T-helper 1 cell treated with Interleukin-12 subunit alpha and Interleukin-12 subunit beta and Interleukin-4 antibody, amounts not matched to agents 30 μg/mL and 1 μg/mL, for 36 hours (primary cell): Measurements from ENCODE around the gene SPA17.

Experiments used
- H3K27ac Mint-ChIP-seq: one replicate; pipeline ENCODE4 v1.8.0; 2021; ENCODE audit warnings: mild to moderate bottlenecking, mixed read lengths
- H3K27me3 Mint-ChIP-seq: one replicate; pipeline ENCODE4 v1.8.0; 2021; ENCODE audit warnings: low read depth, mixed read lengths
- H3K36me3 Mint-ChIP-seq: one replicate; pipeline ENCODE4 v1.8.0; 2021; ENCODE audit warnings: low read depth, mixed read lengths
- H3K4me1 Mint-ChIP-seq: one replicate; pipeline ENCODE4 v1.8.0; 2021; ENCODE audit warnings: low read depth, mixed read lengths
- H3K4me3 Mint-ChIP-seq: one replicate; pipeline ENCODE4 v1.8.0; 2021; ENCODE audit warnings: mild to moderate bottlenecking, moderate library complexity, mixed read lengths
- H3K9me3 Mint-ChIP-seq: one replicate; pipeline ENCODE4 v1.8.0; 2021; ENCODE audit warnings: mixed read lengths

SPA17 gene

DNA sequence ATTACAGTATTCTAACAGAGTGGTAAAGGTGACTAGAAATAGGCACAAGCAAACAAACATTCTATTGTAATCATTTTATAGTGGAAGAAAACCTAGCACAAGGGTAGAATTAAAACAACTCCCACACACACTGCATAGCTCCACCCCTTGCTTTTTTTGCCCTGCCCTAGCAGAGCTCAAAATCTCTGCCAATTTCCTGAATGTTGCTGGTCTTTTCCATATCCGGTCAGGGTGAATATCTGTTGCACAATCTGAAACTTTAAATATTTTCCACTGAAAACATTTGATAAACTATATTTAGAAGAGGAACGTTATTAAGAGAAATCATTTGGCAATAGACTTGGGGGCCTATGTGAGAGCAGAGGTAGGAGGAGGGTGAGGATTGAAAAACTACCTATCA is 2.7 kb downstream of the SPA17 start:
- peaks cover 21% of the 10 kb centered on the region for H3K4me1 Mint-ChIP-seq

DNA sequence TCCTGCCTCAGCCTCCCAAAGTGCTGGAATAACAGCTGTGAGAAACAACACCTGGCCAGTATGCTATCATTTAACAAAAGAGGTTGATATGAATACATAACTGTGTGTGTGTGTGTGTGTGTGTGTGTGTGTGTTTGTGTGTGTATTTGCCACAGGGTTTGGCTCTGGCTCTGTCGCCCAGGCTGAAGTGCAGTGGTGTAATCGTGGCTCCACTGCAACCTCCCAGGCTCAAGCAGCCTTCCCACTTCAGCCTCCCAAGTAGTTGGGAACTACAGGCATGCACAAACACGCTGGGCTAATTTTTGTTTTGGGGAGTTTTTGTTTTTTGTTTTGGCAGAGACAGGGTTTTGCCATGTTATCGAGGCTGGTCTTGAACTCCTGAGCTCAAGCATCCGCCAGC is 4.7 kb downstream of the SPA17 start:
- no peak overlapping the region for H3K27ac Mint-ChIP-seq
- H3K4me1 Mint-ChIP-seq = peaks cover 11% of the 10 kb centered on the region
- H3K9me3 Mint-ChIP-seq = peaks cover 15% of the 10 kb centered on the region
- H3K36me3 Mint-ChIP-seq = peaks cover 2% of the 10 kb centered on the region
- H3K27me3 Mint-ChIP-seq = no peaks in the 10 kb centered on the region
- H3K4me3 Mint-ChIP-seq = no peak overlapping the region

More for the DNA sequence above, 2.7 kb downstream of the SPA17 start:
- Mint-ChIP-seq H3K4me3 (no peak overlapping the region), H3K36me3 (peaks cover 5% of the 10 kb centered on the region), H3K27ac (no peak overlapping the region), H3K27me3 (no peaks in the 10 kb centered on the region), H3K9me3 (no peaks in the 10 kb centered on the region)

- H3K27ac Mint-ChIP-seq = no peak overlapping the region
- H3K4me3 Mint-ChIP-seq = no peak overlapping the region
- H3K36me3 Mint-ChIP-seq = peaks cover 2% of the 10 kb centered on the region
- H3K9me3 Mint-ChIP-seq = peaks cover 28% of the 10 kb centered on the region
- H3K27me3 Mint-ChIP-seq = no peaks in the 10 kb centered on the region
- H3K4me1 Mint-ChIP-seq = no peaks in the 10 kb centered on the region
Measured at GRCh38 chr11:124681421-124681820, 7.7 kb downstream of the SPA17 start.

GRCh38 chr11:124682443-124682842 is 8.7 kb downstream of the SPA17 start:
- H3K27me3 Mint-ChIP-seq = peaks cover 4% of the 10 kb centered on the region
- H3K4me3 Mint-ChIP-seq = no peak overlapping the region
- no peaks in the 10 kb centered on the region for H3K4me1 Mint-ChIP-seq
- no peak overlapping the region for H3K27ac Mint-ChIP-seq
- H3K36me3 Mint-ChIP-seq = peaks cover 2% of the 10 kb centered on the region
- peaks cover 33% of the 10 kb centered on the region for H3K9me3 Mint-ChIP-seq

- no peaks in the 10 kb centered on the region for H3K9me3 Mint-ChIP-seq
- H3K4me1 Mint-ChIP-seq = no peaks in the 10 kb centered on the region
- H3K27ac Mint-ChIP-seq = no peak overlapping the region
- peaks cover 10% of the 10 kb centered on the region for H3K27me3 Mint-ChIP-seq
- H3K4me3 Mint-ChIP-seq = no peak overlapping the region
- H3K36me3 Mint-ChIP-seq = peaks cover 1% of the 10 kb centered on the region
Measured at GRCh38 chr11:124693142-124693541, 19.4 kb downstream of the SPA17 start.

- peaks cover 22% of the 10 kb centered on the region for H3K27me3 Mint-ChIP-seq
Measured at GRCh38 chr11:124699547-124699946, 25.8 kb downstream of the SPA17 start.

GRCh38 chr11:124700028-124700427 is 26.3 kb downstream of the SPA17 start:
- H3K27me3 Mint-ChIP-seq = peaks cover 22% of the 10 kb centered on the region
- no peaks in the 10 kb centered on the region for H3K9me3 Mint-ChIP-seq
- H3K36me3 Mint-ChIP-seq = no peaks in the 10 kb centered on the region
- no peaks in the 10 kb centered on the region for H3K4me1 Mint-ChIP-seq
- H3K27ac Mint-ChIP-seq = no peak overlapping the region
- H3K4me3 Mint-ChIP-seq = no peak overlapping the region

More at GRCh38 chr11:124699547-124699946, 25.8 kb downstream of the SPA17 start:
- Mint-ChIP-seq H3K27ac (no peak overlapping the region), H3K36me3 (no peaks in the 10 kb centered on the region), H3K4me3 (no peak overlapping the region), H3K4me1 (no peaks in the 10 kb centered on the region), H3K9me3 (no peaks in the 10 kb centered on the region)

GRCh38 chr11:124707829-124708228 is 34.1 kb downstream of the SPA17 start:
- Mint-ChIP-seq H3K9me3 (no peaks in the 10 kb centered on the region), H3K4me1 (no peaks in the 10 kb centered on the region), H3K36me3 (no peaks in the 10 kb centered on the region), H3K4me3 (no peak overlapping the region), H3K27ac (no peak overlapping the region), H3K27me3 (no peaks in the 10 kb centered on the region)

- no peak overlapping the region for H3K4me3 Mint-ChIP-seq
- no peak overlapping the region for H3K27ac Mint-ChIP-seq
- no peaks in the 10 kb centered on the region for H3K4me1 Mint-ChIP-seq
- H3K27me3 Mint-ChIP-seq = peaks cover 26% of the 10 kb centered on the region
- H3K36me3 Mint-ChIP-seq = no peaks in the 10 kb centered on the region
- H3K9me3 Mint-ChIP-seq = no peaks in the 10 kb centered on the region
Measured at GRCh38 chr11:124712392-124712791, 38.7 kb downstream of the SPA17 start.

GRCh38 chr11:124716591-124716990 is 42.9 kb downstream of the SPA17 start:
- H3K36me3 Mint-ChIP-seq = no peaks in the 10 kb centered on the region
- peaks cover 6% of the 10 kb centered on the region for H3K4me1 Mint-ChIP-seq
- no peak overlapping the region for H3K27ac Mint-ChIP-seq
- no peaks in the 10 kb centered on the region for H3K9me3 Mint-ChIP-seq
- no peak overlapping the region for H3K4me3 Mint-ChIP-seq
- H3K27me3 Mint-ChIP-seq = peaks cover 65% of the 10 kb centered on the region

DNA sequence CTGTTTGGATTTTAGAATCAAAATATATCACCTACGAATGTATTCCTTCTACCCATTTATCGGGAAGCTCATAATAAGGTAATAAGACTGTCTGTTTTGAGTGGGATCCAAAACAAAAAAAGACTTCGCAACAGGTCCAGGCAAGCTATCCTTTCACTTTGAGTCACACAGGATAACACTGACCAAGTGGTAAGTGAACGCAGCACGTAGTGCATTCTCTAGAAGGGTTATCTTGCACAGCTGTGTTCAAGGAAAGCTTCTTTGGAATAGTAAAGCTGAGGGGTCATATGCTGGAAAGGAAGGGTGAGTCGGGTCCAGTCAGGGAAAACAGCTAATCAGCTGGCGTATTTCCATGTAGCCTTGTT is 43.7 kb downstream of the SPA17 start:
- H3K4me3 Mint-ChIP-seq = no peak overlapping the region
- no peaks in the 10 kb centered on the region for H3K36me3 Mint-ChIP-seq
- H3K9me3 Mint-ChIP-seq = no peaks in the 10 kb centered on the region
- no peak overlapping the region for H3K27ac Mint-ChIP-seq
- peaks cover 6% of the 10 kb centered on the region for H3K4me1 Mint-ChIP-seq
- H3K27me3 Mint-ChIP-seq = peaks cover 73% of the 10 kb centered on the region

DNA sequence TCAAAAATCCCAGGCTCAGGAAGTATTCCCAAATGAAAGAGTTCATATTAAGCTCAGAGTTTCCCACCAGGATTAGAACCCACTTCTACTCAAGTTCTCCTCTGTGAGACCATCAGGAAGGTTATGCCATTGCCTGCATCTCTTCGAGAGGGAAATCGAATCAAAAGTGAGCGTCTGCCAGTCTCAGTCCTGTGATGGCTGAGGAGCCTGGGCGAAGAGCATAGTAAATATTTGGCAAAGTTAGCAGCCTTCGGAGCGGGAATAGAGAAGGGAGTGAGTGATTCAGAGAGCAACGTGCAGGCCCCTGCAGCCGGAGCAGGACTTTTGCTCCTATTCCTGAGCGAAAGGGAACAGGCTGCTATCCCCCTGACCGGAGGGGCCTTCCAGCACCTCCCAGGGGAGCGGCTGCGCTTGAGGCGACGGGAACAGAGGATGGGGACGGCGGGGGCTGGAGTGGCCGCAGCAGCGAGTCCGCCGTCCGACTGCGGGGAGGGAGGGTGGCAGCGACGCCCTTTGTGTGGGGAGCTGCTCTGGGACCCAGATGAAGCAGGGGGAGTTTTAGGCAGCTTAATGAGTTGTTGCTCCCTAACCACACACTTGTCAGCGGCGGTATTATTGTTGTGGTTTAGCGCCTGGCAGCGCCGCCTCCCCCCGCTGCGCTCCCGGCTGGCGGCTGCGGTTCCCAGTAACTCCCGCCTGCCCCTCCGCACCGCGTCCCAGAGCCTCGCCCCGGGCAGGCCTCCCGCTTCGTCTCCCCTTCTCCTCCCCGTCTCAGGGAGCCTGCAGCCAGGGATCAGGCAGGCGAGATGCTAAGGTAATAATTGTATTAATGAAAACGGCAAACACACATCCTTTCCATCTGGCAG is 44.3 kb downstream of the SPA17 start:
- Mint-ChIP-seq H3K4me3 (peak overlapping the region; percentile 59), H3K9me3 (no peaks in the 10 kb centered on the region), H3K36me3 (no peaks in the 10 kb centered on the region), H3K27me3 (peaks cover 79% of the 10 kb centered on the region), H3K4me1 (peaks cover 6% of the 10 kb centered on the region), H3K27ac (no peak overlapping the region)

- no peaks in the 10 kb centered on the region for H3K9me3 Mint-ChIP-seq
- H3K36me3 Mint-ChIP-seq = no peaks in the 10 kb centered on the region
- peaks cover 6% of the 10 kb centered on the region for H3K4me1 Mint-ChIP-seq
- H3K4me3 Mint-ChIP-seq = no peak overlapping the region
- peaks cover 82% of the 10 kb centered on the region for H3K27me3 Mint-ChIP-seq
- no peak overlapping the region for H3K27ac Mint-ChIP-seq
Measured at GRCh38 chr11:124718801-124719200, 45.1 kb downstream of the SPA17 start.

GRCh38 chr11:124719534-124719933 is 45.8 kb downstream of the SPA17 start:
- Mint-ChIP-seq H3K27ac (no peak overlapping the region), H3K4me1 (peaks cover 6% of the 10 kb centered on the region), H3K9me3 (no peaks in the 10 kb centered on the region), H3K36me3 (no peaks in the 10 kb centered on the region), H3K4me3 (no peak overlapping the region), H3K27me3 (peaks cover 82% of the 10 kb centered on the region)

- Mint-ChIP-seq H3K4me1 (peaks cover 6% of the 10 kb centered on the region), H3K4me3 (no peak overlapping the region), H3K27ac (no peak overlapping the region), H3K27me3 (peaks cover 83% of the 10 kb centered on the region), H3K9me3 (no peaks in the 10 kb centered on the region), H3K36me3 (no peaks in the 10 kb centered on the region)
Measured at GRCh38 chr11:124722176-124722575, 48.5 kb downstream of the SPA17 start.
